BJ (cell line): ENCODE results near the gene RGS17. TPM values are rescaled to one million over a fixed set of nuclear protein-coding genes. Genes with fewer than 3 reads are reported as not detected.
"Not testable (repeated sequence)": the region's sequence is repeated elsewhere in the genome, so short reads cannot be mapped to it uniquely, and the experiment has no call there.

Experiments used
- CTCF ChIA-PET: fragments of 350-600 bp; formaldehyde crosslinking; extraction: SDS; loops from one replicate; lab custom pipeline; 2021; ENCODE audit warnings: antibody characterized with exemption, inconsistent platforms; lab: Yijun Ruan, JAX
- POLR2A ChIA-PET: fragments of 300-600 bp; sonication (Branson Sonifier 250); formaldehyde crosslinking; extraction: SDS; loops from one replicate; lab custom pipeline; 2021; ENCODE audit warnings: antibody characterized with exemption; lab: Charles Lee
- DNase-seq: peaks from one replicate; pipeline ENCODE4 v3.0.0-alpha.2; 2011; ENCODE audit warnings: low read depth
- H3K27me3 ChIP-seq: 2 replicates; pipeline ENCODE4 v1.6.0; 2011; ENCODE audit warnings: low read length; ENCODE audit not compliant: control insufficient read depth, insufficient read depth
- H3K36me3 ChIP-seq: 2 replicates; pipeline ENCODE4 v1.5.1; 2011; ENCODE audit warnings: low read length; ENCODE audit not compliant: control insufficient read depth, insufficient read depth
- H3K4me3 ChIP-seq: 2 replicates; pipeline ENCODE4 v1.5.1; 2011; ENCODE audit warnings: low read depth, mild to moderate bottlenecking, control low read depth, low read length
- CTCF ChIP-seq: IDR thresholded peaks from 2 replicates; pipeline ENCODE4 v1.5.1; 2011; ENCODE audit warnings: low read depth, mild to moderate bottlenecking, control low read depth, inconsistent platforms, low read length, moderate library complexity; ENCODE audit not compliant: insufficient read depth
- polyA plus RNA-seq: library from polyadenylated mRNA; depleted of rRNA; stranded (reverse); fragments of >200 nt; gene quantifications from 2 replicates; pipeline ENCODE4 v1.2.3, GENCODE V29; 2011

Gene RGS17
- polyA plus RNA-seq, 1 experiment, result 0.09 TPM

GRCh38 chr6:153000243-153000642, 130.8 kb downstream of the RGS17 start:
- Histone ChIP-seq H3K4me3 (no peak overlapping the region), H3K36me3 (peaks cover 3% of the 10 kb centered on the region; the same call in 1 of the 2 replicates), H3K27me3 (no peaks in the 10 kb centered on the region)
- POLR2A ChIA-PET, result no interaction called here
- TF ChIP-seq CTCF, result no peak
- no peak for DNase-seq
- CTCF ChIA-PET, result no interaction called here

DNA sequence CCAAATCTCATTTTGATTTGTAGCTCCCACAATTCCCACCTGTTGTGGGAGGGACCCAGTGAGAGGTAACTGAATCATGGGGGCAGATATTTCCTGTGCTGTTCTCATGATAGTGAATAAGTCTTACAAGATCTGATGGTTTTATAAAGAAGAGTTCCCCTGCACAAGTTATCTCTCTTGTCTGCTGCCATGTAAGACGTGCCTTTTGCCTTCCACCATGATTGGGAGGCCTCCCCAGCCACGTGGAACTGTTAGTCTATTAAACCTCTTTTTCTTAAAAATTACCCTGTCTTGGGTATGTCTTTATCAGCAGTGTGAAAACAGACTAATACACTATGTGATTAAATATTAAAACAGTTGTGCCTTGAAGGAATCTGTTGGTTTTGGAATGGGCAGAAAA, 131.5 kb downstream of the RGS17 start:
- DNase-seq, H3K4me3 ChIP-seq, H3K36me3 ChIP-seq, POLR2A ChIA-PET, H3K27me3 ChIP-seq, CTCF ChIA-PET: not testable (repeated sequence)

DNA sequence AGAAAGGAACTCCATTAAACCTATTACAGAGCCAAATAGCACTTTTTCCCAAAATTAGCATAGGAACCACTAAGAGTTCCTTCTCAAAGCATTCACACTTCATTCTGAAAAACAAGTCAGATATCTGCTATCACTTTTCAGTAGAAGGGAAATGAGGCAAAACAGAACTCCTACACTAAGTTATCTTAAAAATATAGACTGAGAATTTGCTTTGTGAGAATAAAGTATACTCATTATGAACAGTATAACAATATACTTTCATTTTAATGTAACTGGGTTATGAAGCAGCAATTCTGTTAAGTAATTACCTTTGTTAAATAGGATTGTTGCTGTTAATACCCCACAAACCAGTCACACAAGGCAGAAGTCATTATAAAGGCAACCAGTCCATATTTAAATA, 137.2 kb downstream of the RGS17 start:
- peaks cover 5% of the 10 kb centered on the region for H3K36me3 ChIP-seq
- H3K27me3 ChIP-seq, result no peaks in the 10 kb centered on the region
- no peak for DNase-seq
- POLR2A ChIA-PET, result no interaction called here
- H3K4me3 ChIP-seq, result no peak overlapping the region
- CTCF ChIA-PET, result no interaction called here
- no peak for TF ChIP-seq CTCF

- H3K36me3 ChIP-seq, result peaks cover 5% of the 10 kb centered on the region
- POLR2A ChIA-PET, result no interaction called here
- DNase-seq, result no peak
- no peak overlapping the region for H3K4me3 ChIP-seq
- H3K27me3 ChIP-seq, result no peaks in the 10 kb centered on the region
- CTCF ChIA-PET, result no interaction called here
- no peak for TF ChIP-seq CTCF
Measured at GRCh38 chr6:152993431-152993830, 137.7 kb downstream of the RGS17 start.

GRCh38 chr6:152986978-152987377, 144.1 kb downstream of the RGS17 start:
- H3K36me3 ChIP-seq, result no peaks in the 10 kb centered on the region
- TF ChIP-seq CTCF, result no peak
- ChIA-PET CTCF (interaction anchor here (0.7 kb wide), 1 partner anchor 168 kb away, joined by 3 read pairs; no protein-coding TSS in a partner anchor), POLR2A (no interaction called here)
- no peak overlapping the region for H3K4me3 ChIP-seq
- no peak for DNase-seq
- H3K27me3 ChIP-seq, result no peaks in the 10 kb centered on the region

- H3K4me3 ChIP-seq, POLR2A ChIA-PET: not testable (repeated sequence)
- CTCF ChIA-PET, result interaction anchor here (0.9 kb wide), 1 partner anchor 12 kb away, joined by 3 read pairs; no protein-coding TSS in a partner anchor
Measured at GRCh38 chr6:152985300-152985699, 145.8 kb downstream of the RGS17 start.

More at GRCh38 chr6:152985300-152985699, 145.8 kb downstream of the RGS17 start:
- H3K27me3 ChIP-seq, DNase-seq, H3K36me3 ChIP-seq: not testable (repeated sequence)
